ENCODE results near the gene CA11. TPM values are rescaled to one million over a fixed set of nuclear protein-coding genes. Genes with fewer than 3 reads are reported as not detected.

CA11 gene
- total RNA-seq, 4 donors from 2014 or later, result 1.4 to 2.5 TPM; not detected in 2

DNA sequence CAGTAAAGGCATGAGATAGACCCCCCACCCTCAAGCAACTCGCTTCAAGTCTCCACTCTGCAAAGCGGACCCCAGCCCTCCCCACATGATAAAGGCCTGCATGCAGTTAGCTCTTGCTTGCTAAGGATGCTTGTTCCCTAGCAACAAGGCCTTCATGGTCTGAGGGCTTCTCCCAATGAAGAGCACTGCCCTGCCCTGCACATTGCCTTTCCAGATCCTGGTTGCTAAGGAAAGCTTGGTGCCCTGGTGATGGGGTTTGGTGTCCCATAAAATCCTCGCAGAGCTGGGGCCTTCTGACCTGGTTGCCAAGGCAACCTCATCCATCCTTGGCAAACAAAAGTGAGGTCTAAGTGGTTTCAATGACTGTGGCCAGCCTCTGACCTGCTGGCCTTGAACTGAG is 14.8 kb downstream of the CA11 start:
- peak overlapping the region; percentile 90 to 94 (median 92) for H3K27ac ChIP-seq
- H3K4me3 ChIP-seq, result peak overlapping the region in 2 of 4 donors; percentile 16 to 17
- H3K36me3 ChIP-seq, result no peaks in the 10 kb centered on the region
- H3K27me3 ChIP-seq, result no peaks in the 10 kb centered on the region
- peaks cover 41 to 83% (median 71%) of the 10 kb centered on the region in 4 donors for H3K4me1 ChIP-seq
- TF ChIP-seq, protein P1, sequence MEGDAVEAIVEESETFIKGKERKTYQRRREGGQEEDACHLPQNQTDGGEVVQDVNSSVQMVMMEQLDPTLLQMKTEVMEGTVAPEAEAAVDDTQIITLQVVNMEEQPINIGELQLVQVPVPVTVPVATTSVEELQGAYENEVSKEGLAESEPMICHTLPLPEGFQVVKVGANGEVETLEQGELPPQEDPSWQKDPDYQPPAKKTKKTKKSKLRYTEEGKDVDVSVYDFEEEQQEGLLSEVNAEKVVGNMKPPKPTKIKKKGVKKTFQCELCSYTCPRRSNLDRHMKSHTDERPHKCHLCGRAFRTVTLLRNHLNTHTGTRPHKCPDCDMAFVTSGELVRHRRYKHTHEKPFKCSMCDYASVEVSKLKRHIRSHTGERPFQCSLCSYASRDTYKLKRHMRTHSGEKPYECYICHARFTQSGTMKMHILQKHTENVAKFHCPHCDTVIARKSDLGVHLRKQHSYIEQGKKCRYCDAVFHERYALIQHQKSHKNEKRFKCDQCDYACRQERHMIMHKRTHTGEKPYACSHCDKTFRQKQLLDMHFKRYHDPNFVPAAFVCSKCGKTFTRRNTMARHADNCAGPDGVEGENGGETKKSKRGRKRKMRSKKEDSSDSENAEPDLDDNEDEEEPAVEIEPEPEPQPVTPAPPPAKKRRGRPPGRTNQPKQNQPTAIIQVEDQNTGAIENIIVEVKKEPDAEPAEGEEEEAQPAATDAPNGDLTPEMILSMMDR (IDR thresholded peaks at IDR 0.05), result no peak
- TF ChIP-seq POLR2AphosphoS5 (IDR thresholded peaks at IDR 0.05) (no peak), POLR2A (IDR thresholded peaks at IDR 0.05) (no peak), EP300 (IDR thresholded peaks at IDR 0.05; ENCODE audit: low read depth) (no peak)
- 59% methylated on average over 3 of the region's 3 CpGs; no CpG with 5 or more reads in 1 of the 2 donors for WGBS, 2 donors (ENCODE audit: low coverage in 1 of 2)
- H3K9me3 ChIP-seq, result no peaks in the 10 kb centered on the region
- intact Hi-C loops (cut with DNase I; ENCODE audit: low total_unique reads) (no loop called here), in situ Hi-C loops (cut with MboI; ENCODE audit: low pct_ligation_motif_present in 1 of 4, low pct_unique_long_range_greater_than_20kb in 1 of 4, low sequenced_read_pairs in 3 of 4) (no loop called here)
- no peak for DNase-seq

DNA sequence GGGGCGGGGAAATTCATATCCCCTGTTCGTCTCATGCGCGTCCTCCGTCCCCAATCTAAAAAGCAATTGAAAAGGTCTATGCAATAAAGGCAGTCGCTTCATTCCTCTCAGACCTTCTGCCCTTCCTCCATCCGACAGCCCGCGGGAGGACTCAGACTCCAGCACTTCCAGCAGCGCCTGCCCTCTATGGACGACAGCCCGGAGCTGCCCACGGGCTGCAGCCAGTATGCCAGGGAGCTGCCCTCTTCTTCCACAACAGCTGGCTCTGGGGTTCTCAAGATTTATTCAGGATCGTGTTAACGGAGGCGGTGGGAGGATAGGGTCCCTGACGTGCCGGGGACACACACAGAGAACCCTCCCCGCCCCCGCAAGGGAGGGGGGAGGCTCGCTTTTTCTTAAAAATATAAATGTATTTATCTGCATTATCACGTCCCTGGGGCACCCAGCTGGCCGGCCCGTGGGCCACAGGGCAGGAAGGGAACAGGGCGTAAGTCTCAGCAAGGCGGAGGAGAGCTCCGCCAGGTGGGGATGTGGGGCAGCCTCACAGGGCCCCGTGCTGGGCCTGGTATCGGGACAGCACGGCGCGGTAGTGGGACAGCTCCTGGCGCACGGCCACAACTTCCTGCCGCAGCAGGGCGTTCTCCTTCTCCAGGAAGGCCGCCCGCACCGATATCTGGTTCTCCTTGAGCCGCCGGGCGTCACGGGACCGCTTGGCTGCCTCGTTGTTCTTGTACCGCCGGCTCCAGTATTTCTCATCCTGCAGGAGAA is 15.5 kb downstream of the CA11 start:
- Histone ChIP-seq H3K4me3 (peak overlapping the region in 2 of 4 donors; percentile 16 to 17), H3K9me3 (no peaks in the 10 kb centered on the region), H3K27me3 (no peaks in the 10 kb centered on the region), H3K36me3 (no peaks in the 10 kb centered on the region), H3K4me1 (peaks cover 41 to 86% (median 72%) of the 10 kb centered on the region in 4 donors), H3K27ac (peak overlapping the region; percentile 90 to 94 (median 92))
- in situ Hi-C loops (cut with MboI; ENCODE audit: low pct_ligation_motif_present in 1 of 4, low pct_unique_long_range_greater_than_20kb in 1 of 4, low sequenced_read_pairs in 3 of 4) (no loop called here), intact Hi-C loops (cut with DNase I; ENCODE audit: low total_unique reads) (no loop called here)
- TF ChIP-seq POLR2AphosphoS5 (IDR thresholded peaks at IDR 0.05) (peak; percentile 32 to 68 (median 60)), POLR2A (IDR thresholded peaks at IDR 0.05) (no peak)
- TF ChIP-seq, protein P1 (IDR thresholded peaks at IDR 0.05), result peak in 2 of 5 experiments; percentile 17 to 27
- peak; percentile 82 for DNase-seq
- WGBS, 2 donors (ENCODE audit: low coverage in 1 of 2), result 35 to 40% methylated on average over 3 to 39 of the region's 47 CpGs

DNA sequence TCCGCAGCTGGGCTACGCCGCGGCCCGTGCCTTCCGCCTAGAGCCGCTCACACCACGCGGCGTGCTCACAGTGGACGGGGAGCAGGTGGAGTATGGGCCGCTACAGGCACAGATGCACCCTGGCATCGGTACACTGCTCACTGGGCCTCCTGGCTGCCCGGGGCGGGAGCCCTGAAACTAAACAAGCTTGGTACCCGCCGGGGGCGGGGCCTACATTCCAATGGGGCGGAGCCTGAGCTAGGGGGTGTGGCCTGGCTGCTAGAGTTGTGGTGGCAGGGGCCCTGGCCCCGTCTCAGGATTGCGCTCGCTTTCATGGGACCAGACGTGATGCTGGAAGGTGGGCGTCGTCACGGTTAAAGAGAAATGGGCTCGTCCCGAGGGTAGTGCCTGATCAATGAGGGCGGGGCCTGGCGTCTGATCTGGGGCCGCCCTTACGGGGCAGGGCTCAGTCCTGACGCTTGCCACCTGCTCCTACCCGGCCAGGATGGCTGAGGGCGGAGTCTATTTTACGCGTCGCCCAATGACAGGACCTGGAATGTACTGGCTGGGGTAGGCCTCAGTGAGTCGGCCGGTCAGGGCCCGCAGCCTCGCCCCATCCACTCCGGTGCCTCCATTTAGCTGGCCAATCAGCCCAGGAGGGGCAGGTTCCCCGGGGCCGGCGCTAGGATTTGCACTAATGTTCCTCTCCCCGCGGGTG is 16.2 kb downstream of the CA11 start:
- Histone ChIP-seq H3K36me3 (no peaks in the 10 kb centered on the region), H3K4me1 (peaks cover 37 to 87% (median 75%) of the 10 kb centered on the region in 4 donors), H3K9me3 (no peaks in the 10 kb centered on the region), H3K27ac (peak overlapping the region; percentile 90 to 94 (median 92)), H3K27me3 (no peaks in the 10 kb centered on the region), H3K4me3 (peak overlapping the region in 2 of 4 donors; percentile 16 to 17)
- peak; percentile 91 for DNase-seq
- TF ChIP-seq POLR2AphosphoS5 (IDR thresholded peaks at IDR 0.05) (peak in 2 of 3 donors; percentile 61 to 62), EP300 (IDR thresholded peaks at IDR 0.05; ENCODE audit: low read depth) (no peak), POLR2A (IDR thresholded peaks at IDR 0.05) (peak; percentile 54)
- TF ChIP-seq, protein P1 (IDR thresholded peaks at IDR 0.05), result peak in 1 of 5 experiments; percentile 17
- in situ Hi-C loops (cut with MboI; ENCODE audit: low pct_ligation_motif_present in 1 of 4, low pct_unique_long_range_greater_than_20kb in 1 of 4, low sequenced_read_pairs in 3 of 4) (no loop called here), intact Hi-C loops (cut with DNase I; ENCODE audit: low total_unique reads) (no loop called here)
- WGBS, 2 donors (ENCODE audit: low coverage in 1 of 2), result 40 to 58% methylated on average over 3 to 45 of the region's 48 CpGs

DNA sequence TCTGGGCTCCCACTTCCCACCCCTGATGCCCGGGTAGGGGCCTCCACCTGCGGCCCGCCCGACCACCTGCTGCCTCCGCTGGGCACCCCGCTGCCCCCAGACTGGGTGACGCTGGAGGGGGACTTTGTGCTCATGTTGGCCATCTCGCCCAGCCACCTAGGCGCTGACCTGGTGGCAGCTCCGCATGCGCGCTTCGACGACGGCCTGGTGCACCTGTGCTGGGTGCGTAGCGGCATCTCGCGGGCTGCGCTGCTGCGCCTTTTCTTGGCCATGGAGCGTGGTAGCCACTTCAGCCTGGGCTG is 16.7 kb downstream of the CA11 start:
- no peaks in the 10 kb centered on the region for H3K27me3 ChIP-seq
- peaks cover 35 to 88% (median 75%) of the 10 kb centered on the region in 4 donors for H3K4me1 ChIP-seq
- 93% methylated on average over 18 of the region's 22 CpGs; no CpG with 5 or more reads in 1 of the 2 donors for WGBS, 2 donors (ENCODE audit: low coverage in 1 of 2)
- intact Hi-C loops (cut with DNase I; ENCODE audit: low total_unique reads) (no loop called here), in situ Hi-C loops (cut with MboI; ENCODE audit: low pct_ligation_motif_present in 1 of 4, low pct_unique_long_range_greater_than_20kb in 1 of 4, low sequenced_read_pairs in 3 of 4) (no loop called here)
- H3K4me3 ChIP-seq, result no peak overlapping the region
- no peak for TF ChIP-seq POLR2AphosphoS5 (IDR thresholded peaks at IDR 0.05)
- TF ChIP-seq EP300 (IDR thresholded peaks at IDR 0.05; ENCODE audit: low read depth), result no peak
- TF ChIP-seq, protein P1 (IDR thresholded peaks at IDR 0.05), result no peak
- TF ChIP-seq POLR2A (IDR thresholded peaks at IDR 0.05), result no peak
- H3K36me3 ChIP-seq, result no peaks in the 10 kb centered on the region
- H3K9me3 ChIP-seq, result no peaks in the 10 kb centered on the region
- peak; percentile 19 for DNase-seq
- H3K27ac ChIP-seq, result peak overlapping the region; percentile 90 to 94 (median 92)

Data from transverse colon (tissue), 4 donors.